NCI-H2029 treated with DMSO at 0.1 percent for 48 hours (cell line): ENCODE data around the gene ANKRD13A.
"Not testable (repeated sequence)": the region's sequence is repeated elsewhere in the genome, so short reads cannot be mapped to it uniquely, and the experiment has no call there.

Experiments used
- DNase-seq: peaks from one replicate; lab custom pipeline; 2025; lab: John Stamatoyannopoulos, UW

ANKRD13A gene

GRCh38 chr12:110048242-110049027 lies 49.2 kb downstream of the ANKRD13A start, which contains the start of gene C12orf76:
Gene C12orf76, minus strand, starts transcription at chr12:110048522. Its CDS starts 27 bp downstream, at chr12:110048495.
- peak; percentile 92 for DNase-seq

DNA sequence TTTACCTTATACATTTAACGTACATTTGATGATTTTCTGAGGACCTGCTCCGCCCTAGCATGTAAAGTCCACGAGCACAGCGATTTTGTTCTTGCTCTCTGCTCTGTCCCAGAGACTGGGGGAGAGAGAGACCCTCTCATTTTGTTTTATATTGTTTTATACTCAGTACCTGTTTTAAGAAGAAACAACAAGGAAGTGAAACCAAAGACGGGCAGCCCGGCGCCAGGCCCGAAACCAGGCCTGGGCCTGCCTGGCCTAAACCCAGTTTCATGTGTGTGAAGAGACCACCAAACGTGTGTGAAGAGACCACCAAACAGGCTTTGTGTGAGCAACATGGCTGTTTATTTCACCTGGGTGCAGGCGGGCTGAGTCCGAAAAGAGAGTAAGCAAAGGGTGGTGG lies 49.8 kb downstream of the ANKRD13A start:
- DNase-seq: not testable (repeated sequence)

GRCh38 chr12:110049666-110050065 lies 50.4 kb downstream of the ANKRD13A start:
- DNase-seq: not testable (repeated sequence)

DNA sequence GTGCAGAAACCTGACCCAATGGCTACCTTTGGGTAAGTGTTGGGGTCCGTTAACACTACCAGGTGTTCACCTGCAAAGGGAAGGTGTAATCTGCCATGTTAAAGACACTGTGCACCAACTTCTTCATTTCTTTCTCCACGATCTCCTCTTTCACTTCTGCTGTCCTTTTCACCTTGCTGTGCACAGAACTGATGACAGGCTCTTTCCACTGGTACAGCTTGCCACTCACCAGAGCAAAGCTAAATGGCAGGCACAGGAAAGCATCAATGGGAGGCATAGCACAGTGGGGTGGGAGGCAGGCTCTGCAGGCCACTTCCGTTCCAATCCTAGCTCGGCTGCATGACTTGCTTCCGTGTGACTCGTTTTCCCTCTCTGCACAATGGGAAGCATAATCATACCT lies 51.7 kb downstream of the ANKRD13A start:
- no peak for DNase-seq

DNA sequence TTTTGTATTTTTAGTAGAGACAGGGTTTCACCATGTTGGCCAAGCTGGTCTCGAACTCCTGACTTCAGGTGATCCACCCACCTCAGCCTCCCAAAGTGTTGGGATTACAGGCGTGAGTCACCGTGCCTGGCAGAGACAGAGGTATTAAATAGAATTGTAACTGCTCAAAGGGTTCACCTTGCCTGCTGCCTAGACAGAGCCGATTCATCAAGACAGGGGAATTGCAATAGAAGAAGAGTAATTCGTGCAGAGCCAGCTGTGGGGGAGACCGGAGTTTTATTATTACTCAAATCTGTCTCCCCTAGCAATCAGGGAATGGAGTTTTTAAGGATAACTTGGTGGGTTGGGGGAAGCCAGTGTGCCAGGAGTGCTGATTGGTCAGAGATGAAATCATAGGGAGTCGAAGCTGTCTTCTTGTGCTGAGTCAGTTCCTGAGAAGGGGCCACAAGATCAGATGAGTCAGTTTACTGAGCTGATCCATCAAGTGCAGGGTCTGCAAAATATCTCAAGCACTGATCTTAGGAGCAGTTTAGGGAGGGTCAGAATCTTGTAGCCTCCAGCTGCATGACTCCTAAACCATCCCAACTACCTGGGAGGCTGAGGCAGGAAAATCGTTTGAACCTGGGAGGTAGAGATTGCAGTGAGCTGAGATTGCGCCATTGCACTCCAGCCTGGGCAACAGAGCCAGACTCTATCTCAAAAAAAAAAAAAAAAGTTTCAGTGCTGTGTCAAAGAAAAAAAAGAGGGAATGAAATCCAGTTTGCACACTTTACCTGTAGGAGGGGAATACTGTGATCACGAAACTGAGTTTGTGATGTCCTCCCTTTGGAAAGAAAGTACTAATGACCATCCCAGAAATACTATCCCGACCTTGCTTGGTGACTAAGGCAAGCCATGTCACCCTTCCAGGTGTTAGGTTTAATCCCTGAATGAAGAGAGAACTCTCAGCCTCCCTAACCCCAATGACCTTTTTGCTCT lies 56.4 kb downstream of the ANKRD13A start:
- not testable (repeated sequence) for DNase-seq

DNA sequence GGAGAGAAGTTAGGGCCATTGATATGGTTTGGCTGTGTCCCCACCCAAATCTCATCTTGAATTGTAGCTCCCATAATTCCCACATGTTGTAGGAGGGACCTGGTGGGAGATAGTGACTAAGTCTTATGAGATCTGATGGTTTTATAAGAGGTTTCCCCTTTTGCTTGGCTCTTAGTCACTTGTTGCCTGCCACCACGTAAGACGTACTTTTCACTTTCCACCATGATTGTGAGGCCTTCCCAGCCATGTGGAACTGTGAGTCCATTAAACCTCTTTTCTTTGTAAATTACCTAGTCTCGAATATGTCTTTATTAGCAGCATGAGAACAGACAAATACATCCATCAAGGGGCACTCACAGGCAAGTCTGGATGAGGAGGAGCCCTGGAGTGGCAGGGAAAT lies 57.4 kb downstream of the ANKRD13A start:
- DNase-seq: not testable (repeated sequence)

DNA sequence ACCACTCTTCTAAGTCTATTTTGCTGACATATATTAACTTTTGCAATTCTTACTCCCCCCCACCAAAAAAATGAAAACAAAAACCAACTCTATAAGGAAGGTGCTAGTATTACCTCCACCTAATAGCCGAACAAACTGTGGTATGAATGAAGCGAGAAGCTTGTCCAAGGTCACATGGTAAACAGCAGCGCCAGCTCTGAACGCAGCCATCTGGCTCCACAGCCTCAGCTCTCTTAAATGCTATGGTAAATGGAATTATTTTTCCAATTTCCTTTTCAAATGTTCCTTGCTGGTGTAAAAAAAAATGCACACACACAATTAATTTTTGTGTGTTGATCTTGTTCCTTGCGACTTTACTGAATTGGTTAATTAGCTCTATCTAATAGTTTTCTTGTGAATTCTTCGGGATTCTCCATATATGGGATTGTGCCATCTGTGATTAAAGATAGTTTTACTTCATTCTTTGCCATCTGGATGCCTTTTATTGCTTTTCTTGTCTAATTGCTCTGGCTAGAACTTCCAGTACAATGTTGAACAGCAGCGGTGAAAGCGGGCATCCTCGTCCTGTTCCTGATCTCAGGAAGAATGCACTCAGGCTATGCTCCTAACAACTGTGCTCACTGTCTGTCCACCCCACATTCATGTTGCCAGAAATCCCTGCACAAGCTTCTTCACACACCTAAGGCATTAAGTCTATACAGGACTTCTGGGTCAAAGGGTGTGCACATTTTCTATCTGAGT lies 59.8 kb downstream of the ANKRD13A start:
- no peak for DNase-seq

DNA sequence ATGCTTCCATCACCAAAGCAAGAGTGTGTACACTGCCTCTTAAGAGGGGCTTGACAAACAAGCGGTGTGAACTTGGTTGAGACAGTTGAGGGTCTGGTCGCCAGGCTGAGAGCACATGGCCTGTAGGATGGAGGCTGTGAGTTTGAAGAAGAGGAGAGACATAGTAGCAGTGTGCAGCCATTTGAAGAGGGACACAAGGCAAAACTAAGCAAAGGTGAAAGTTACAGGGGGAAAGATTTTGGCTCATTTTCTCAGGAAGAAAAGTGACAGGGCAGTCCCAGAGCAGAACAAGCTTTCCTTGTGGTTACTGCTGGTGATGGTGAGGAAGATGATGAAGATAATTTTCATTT lies 60.4 kb downstream of the ANKRD13A start:
- DNase-seq: no peak

GRCh38 chr12:110062241-110062640 lies 63.0 kb downstream of the ANKRD13A start:
- no peak for DNase-seq

GRCh38 chr12:110065540-110065939 lies 66.3 kb downstream of the ANKRD13A start:
- no peak for DNase-seq

DNA sequence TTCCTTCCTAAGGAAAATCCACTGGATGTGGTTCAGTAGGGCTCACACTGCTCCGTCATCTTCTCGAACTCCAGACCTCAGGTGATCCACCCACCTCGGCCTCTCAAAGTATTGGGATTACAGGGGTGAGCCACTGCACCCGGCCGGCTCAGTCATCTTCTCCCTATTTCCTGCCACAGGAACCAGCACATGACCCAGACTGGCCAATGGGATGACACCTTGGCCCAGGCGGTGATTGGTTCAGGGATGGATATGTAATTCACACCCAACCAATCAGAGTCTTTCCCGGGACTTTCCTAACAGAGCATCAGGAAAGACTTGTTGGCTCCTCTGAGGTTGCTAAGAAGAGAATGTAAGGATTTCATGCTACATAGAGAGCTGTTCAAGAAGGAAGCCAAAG lies 68.3 kb downstream of the ANKRD13A start:
- no peak for DNase-seq

- DNase-seq: not testable (repeated sequence)
Measured at GRCh38 chr12:110068115-110068514, 68.9 kb downstream of the ANKRD13A start.

GRCh38 chr12:110068654-110069053 lies 69.4 kb downstream of the ANKRD13A start:
- DNase-seq: no peak

DNA sequence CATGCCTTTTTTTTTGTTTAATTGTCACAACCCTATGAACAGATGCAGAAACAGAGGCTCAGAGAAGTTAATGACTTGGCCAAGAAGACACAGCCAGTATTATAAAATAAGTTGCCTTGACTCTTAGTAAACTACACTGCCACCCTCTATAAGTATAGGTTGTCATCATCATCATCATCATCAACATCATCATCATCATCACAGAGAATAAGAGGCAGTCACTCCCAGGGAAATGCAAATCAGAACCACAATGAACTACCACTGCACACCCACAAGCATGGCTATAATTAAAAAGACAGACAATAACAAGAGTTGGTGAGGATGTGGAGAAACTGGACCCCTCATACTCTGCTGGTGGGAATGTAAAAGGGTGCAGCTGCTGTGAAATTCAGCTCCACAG lies 72.3 kb downstream of the ANKRD13A start:
- no peak for DNase-seq

- DNase-seq: no peak
Measured at GRCh38 chr12:110071967-110072366, 72.7 kb downstream of the ANKRD13A start.

- DNase-seq: not testable (repeated sequence)
Measured at GRCh38 chr12:110072636-110073035, 73.4 kb downstream of the ANKRD13A start.

- peak; percentile 11 for DNase-seq
Measured at GRCh38 chr12:110073049-110073831, 74.0 kb downstream of the ANKRD13A start.

GRCh38 chr12:110074089-110074488 lies 74.9 kb downstream of the ANKRD13A start:
- DNase-seq: no peak

DNA sequence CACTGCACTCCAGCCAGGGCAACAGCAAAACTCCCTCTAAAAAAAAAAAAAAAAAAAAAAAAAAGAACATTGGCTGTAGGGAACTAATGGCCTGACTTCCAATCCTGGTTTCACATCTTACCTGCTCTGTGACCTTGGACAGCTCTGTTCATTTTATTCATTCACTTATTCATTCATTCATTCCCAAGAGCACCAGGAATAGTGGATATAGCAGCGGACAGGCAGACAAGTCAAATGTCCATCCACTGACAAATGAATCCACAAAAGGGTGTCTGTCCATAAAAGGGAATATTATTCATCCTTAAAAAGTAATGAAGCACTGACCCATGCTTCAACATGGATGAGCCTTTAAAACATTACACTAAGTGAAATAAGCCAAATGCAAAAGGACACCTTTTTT lies 76.7 kb downstream of the ANKRD13A start:
- DNase-seq: no peak

DNA sequence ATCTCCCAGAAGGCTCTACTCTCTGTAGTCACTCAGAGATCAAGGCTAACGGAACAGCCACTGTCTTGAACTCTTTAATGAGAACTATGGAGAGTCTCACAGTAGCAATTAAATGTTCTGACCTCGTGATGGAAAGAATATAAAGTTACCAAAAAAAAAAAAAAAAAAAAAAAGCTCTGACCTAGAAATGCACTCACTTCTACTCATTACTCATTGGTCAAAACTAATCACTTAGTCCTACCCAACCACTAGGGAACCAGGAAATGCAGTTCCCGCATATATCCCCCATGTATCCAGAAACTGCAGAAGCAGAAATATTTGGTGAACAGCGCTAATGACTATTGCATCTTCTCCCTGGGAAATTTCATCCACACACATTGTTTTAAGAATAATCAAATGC lies 78.6 kb downstream of the ANKRD13A start:
- DNase-seq: no peak
